Ureter (tissue), 1 donor: Measurements from ENCODE around the gene ATP1A4. TPM values are rescaled to one million over a fixed set of nuclear protein-coding genes. Genes with fewer than 3 reads are reported as not detected.
A peak's percentile ranks its signal among the peaks of the same experiment; 100 is the strongest.

Experiments
- DNase-seq: peaks from one replicate; pipeline ENCODE4 v3.0.0-alpha.2; 2020; ENCODE audit warnings: low spot score
- total RNA-seq: library from RNA; stranded (reverse); gene quantifications from one replicate; pipeline ENCODE4 v1.2.4, GENCODE V29; 2023
- donor health status: DM: yes; HTN: yes; CAD: no.

Gene ATP1A4
- total RNA-seq, 1 donor from 2014 or later = 16.5 TPM

GRCh38 chr1:160206036-160206389 is 54.6 kb downstream of the ATP1A4 start:
- peak; percentile 52 for DNase-seq

GRCh38 chr1:160206421-160207117 is 55.2 kb downstream of the ATP1A4 start:
- no peak for DNase-seq

GRCh38 chr1:160207118-160207650 is 55.8 kb downstream of the ATP1A4 start:
- no peak for DNase-seq

- no peak for DNase-seq
These were observed 56.6 kb downstream of the ATP1A4 start for GRCh38 chr1:160207771-160208556.

- DNase-seq = no peak
These were observed 57.3 kb downstream of the ATP1A4 start for GRCh38 chr1:160208557-160209320.

GRCh38 chr1:160209321-160210046 is 58.1 kb downstream of the ATP1A4 start:
- no peak for DNase-seq

- DNase-seq = no peak
These were observed 59.2 kb downstream of the ATP1A4 start for GRCh38 chr1:160210561-160210960.

- DNase-seq = no peak
These were observed 59.8 kb downstream of the ATP1A4 start for GRCh38 chr1:160211046-160211790.

- DNase-seq = no peak
These were observed 63.2 kb downstream of the ATP1A4 start for GRCh38 chr1:160214481-160215140.

GRCh38 chr1:160216301-160216700 is 64.9 kb downstream of the ATP1A4 start:
- DNase-seq = no peak

- DNase-seq = no peak
These were observed 66.2 kb downstream of the ATP1A4 start for GRCh38 chr1:160217481-160218051.

GRCh38 chr1:160219062-160219929 is 67.9 kb downstream of the ATP1A4 start:
- peak; percentile 56 for DNase-seq

- DNase-seq = no peak
These were observed 68.9 kb downstream of the ATP1A4 start for GRCh38 chr1:160220301-160220700.

GRCh38 chr1:160221089-160221488 is 69.7 kb downstream of the ATP1A4 start:
- DNase-seq = no peak

- DNase-seq = no peak
These were observed 71.1 kb downstream of the ATP1A4 start for GRCh38 chr1:160222546-160222945.

GRCh38 chr1:160224606-160225005 is 73.2 kb downstream of the ATP1A4 start:
- no peak for DNase-seq

- DNase-seq = no peak
These were observed 73.9 kb downstream of the ATP1A4 start for GRCh38 chr1:160225345-160225744.

GRCh38 chr1:160226623-160227022 is 75.2 kb downstream of the ATP1A4 start:
- no peak for DNase-seq

- no peak for DNase-seq
These were observed 75.6 kb downstream of the ATP1A4 start for GRCh38 chr1:160227034-160227433.
